Transverse colon (tissue), 4 donors: ENCODE results near the gene COG2. TPM values are rescaled to one million over a fixed set of nuclear protein-coding genes. Genes with fewer than 3 reads are reported as not detected.

ENCODE experiments used
- DNase-seq: peaks from one replicate; pipeline ENCODE4 v3.0.0-alpha.2; 2019
- H3K27ac ChIP-seq, 4 donors: fragments of 200-600 bp; sonication (generic); 2 replicates each; pipeline ENCODE4 v1.5.1; 2016 to 2018; ENCODE audit warnings: inconsistent platforms in 4 of 4
- H3K27me3 ChIP-seq: fragments of 200-600 bp; sonication (generic); 2 replicates; pipeline ENCODE4 v1.5.1; 2017; ENCODE audit warnings: inconsistent platforms
- H3K36me3 ChIP-seq, 4 donors: fragments of 200-600 bp; sonication (generic); 2 replicates each; pipeline ENCODE4 v1.5.1; 2017 to 2019; ENCODE audit warnings: inconsistent platforms in 4 of 4
- H3K4me1 ChIP-seq, 4 donors: fragments of 200-600 bp; sonication (generic); 2 replicates each; pipeline ENCODE4 v1.5.1; 2017 to 2020; ENCODE audit warnings: inconsistent platforms in 4 of 4
- H3K4me3 ChIP-seq, 4 donors: fragments of 200-600 bp; sonication (generic); 1 replicate in 1 of 4; 2 replicates in 3 of 4; pipeline versions ENCODE4 v1.5.1 to v1.6.1; 2017 to 2019; ENCODE audit warnings: inconsistent platforms in 4 of 4
- H3K9me3 ChIP-seq, 2 donors: fragments of 200-600 bp; sonication (generic); 2 replicates each; pipeline ENCODE4 v1.5.1; 2017 to 2019; ENCODE audit warnings: inconsistent platforms in 2 of 2
- CTCF ChIP-seq, 5 experiments: fragments of 200-600 bp in 3 of 5; fragments of 450-650 bp in 2 of 5; sonication (generic) in 3 of 5; IDR thresholded peaks; 1 replicate in 2 of 5; 2 replicates in 3 of 5; pipeline ENCODE4 v1.5.1; 2016 to 2017; ENCODE audit warnings: antibody characterized with exemption in 5 of 5, inconsistent platforms in 3 of 5, mild to moderate bottlenecking in 2 of 5, moderate library complexity in 1 of 5
- EP300 ChIP-seq: sonication (generic); formaldehyde crosslinking; IDR thresholded peaks from one replicate; pipeline ENCODE4 v1.6.1; 2017; ENCODE audit warnings: antibody characterized with exemption, low read depth
- POLR2A ChIP-seq: fragments of 450-650 bp; IDR thresholded peaks from one replicate; pipeline ENCODE4 v1.6.1; 2016; ENCODE audit warnings: antibody characterized with exemption, mild to moderate bottlenecking, moderate library complexity
- POLR2AphosphoS5 ChIP-seq, 3 donors: sonication (generic); formaldehyde crosslinking; IDR thresholded peaks; one replicate each; pipeline ENCODE4 v1.6.1; 2016; ENCODE audit warnings: antibody characterized with exemption in 3 of 3
- WGBS, 2 donors: methylation state at CpG; one replicate each; pipeline ENCODE4 v1.1.5; 2018; ENCODE audit warnings: low coverage in 1 of 2; 5-methylcytosine and 5-hydroxymethylcytosine counted together
- in situ Hi-C, 4 donors: fragments of 200-750 bp; cut with MboI; loops; one replicate each; pipeline versions ENCODE4 v1.15.0 to v1.15.1; 2017; ENCODE audit warnings: low sequenced_read_pairs in 3 of 4, low pct_ligation_motif_present in 1 of 4, low pct_unique_long_range_greater_than_20kb in 1 of 4
- intact Hi-C: fragments of 100-400 bp; cut with DNase I; formaldehyde crosslinking; loops from one replicate; pipeline ENCODE4 v1.15.1; 2023; ENCODE audit warnings: low total_unique reads
- total RNA-seq, 4 donors: library from RNA; depleted of rRNA; stranded (reverse); fragments of >200 nt; gene quantifications; one replicate each; pipeline ENCODE4 v1.1.0, GENCODE V29; 2016

Gene COG2
- total RNA-seq, 4 donors from 2014 or later = 14.3 to 43.3 (median 29.2) TPM

- no peak for DNase-seq
- in situ Hi-C loops (no loop called here), intact Hi-C loops (no loop called here)
- H3K9me3 ChIP-seq = no peaks in the 10 kb centered on the region
- TF ChIP-seq POLR2AphosphoS5 (IDR thresholded peaks at IDR 0.05) = no peak
- TF ChIP-seq EP300 = no peak
- no peak for TF ChIP-seq CTCF (IDR thresholded peaks at IDR 0.05)
- TF ChIP-seq POLR2A = no peak
- no peaks in the 10 kb centered on the region for H3K36me3 ChIP-seq
- WGBS, 2 donors = 80 to 94% methylated on average over 1 of the region's 1 CpG
- H3K27me3 ChIP-seq = no peaks in the 10 kb centered on the region
- no peaks in the 10 kb centered on the region for H3K4me1 ChIP-seq
- H3K4me3 ChIP-seq = no peak overlapping the region
- H3K27ac ChIP-seq = no peak overlapping the region
These were observed 57.4 kb downstream of the COG2 start for GRCh38 chr1:230699716-230700115.

DNA sequence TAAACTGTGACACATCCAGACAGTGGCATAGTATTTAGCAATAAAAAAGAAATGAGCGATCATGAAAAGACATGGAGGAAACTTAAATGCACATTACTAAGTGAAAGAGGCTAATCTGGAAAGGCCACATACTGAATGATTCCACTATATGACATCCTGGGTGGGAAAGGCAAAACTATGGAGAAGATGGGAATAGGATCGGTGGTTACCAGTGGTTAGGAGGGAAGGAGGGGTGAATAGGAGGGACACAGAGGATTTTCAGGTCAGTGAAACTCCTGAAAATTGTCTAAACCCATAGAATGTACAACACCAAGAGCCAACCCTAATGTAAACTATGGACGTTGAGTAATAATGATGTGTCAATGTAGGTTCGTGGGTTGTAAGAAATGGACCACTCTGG is 57.9 kb downstream of the COG2 start:
- no peak for TF ChIP-seq POLR2AphosphoS5 (IDR thresholded peaks at IDR 0.05)
- no peak for TF ChIP-seq CTCF (IDR thresholded peaks at IDR 0.05)
- TF ChIP-seq EP300 = no peak
- no peak for TF ChIP-seq POLR2A
- no peaks in the 10 kb centered on the region for H3K9me3 ChIP-seq
- H3K27me3 ChIP-seq = no peaks in the 10 kb centered on the region
- in situ Hi-C loops = no loop called here
- H3K36me3 ChIP-seq = no peaks in the 10 kb centered on the region
- intact Hi-C loops = no loop called here
- H3K4me1 ChIP-seq = no peaks in the 10 kb centered on the region
- WGBS, 2 donors = 77 to 79% methylated on average over 4 of the region's 4 CpGs
- DNase-seq = no peak
- H3K4me3 ChIP-seq = no peak overlapping the region
- no peak overlapping the region for H3K27ac ChIP-seq

- H3K9me3 ChIP-seq = no peaks in the 10 kb centered on the region
- no peak overlapping the region for H3K4me3 ChIP-seq
- H3K27ac ChIP-seq = no peak overlapping the region
- intact Hi-C loops = no loop called here
- H3K27me3 ChIP-seq = no peaks in the 10 kb centered on the region
- no peak for DNase-seq
- in situ Hi-C loops = no loop called here
- WGBS, 2 donors = 88% methylated on average over 17 of the region's 17 CpGs; no CpG with 5 or more reads in 1 of the 2 donors
- H3K36me3 ChIP-seq = no peaks in the 10 kb centered on the region
- no peak for TF ChIP-seq EP300
- no peak for TF ChIP-seq CTCF (IDR thresholded peaks at IDR 0.05)
- no peak for TF ChIP-seq POLR2AphosphoS5 (IDR thresholded peaks at IDR 0.05)
- no peak for TF ChIP-seq POLR2A
- no peaks in the 10 kb centered on the region for H3K4me1 ChIP-seq
These were observed 59.2 kb downstream of the COG2 start for GRCh38 chr1:230701434-230701833.

GRCh38 chr1:230701895-230702768 is 59.9 kb downstream of the COG2 start:
- H3K9me3 ChIP-seq = no peaks in the 10 kb centered on the region
- no peaks in the 10 kb centered on the region for H3K36me3 ChIP-seq
- intact Hi-C loops = no loop called here
- WGBS, 2 donors = 80 to 87% methylated on average over 11 to 19 of the region's 19 CpGs
- H3K27me3 ChIP-seq = no peaks in the 10 kb centered on the region
- in situ Hi-C loops = no loop called here
- H3K27ac ChIP-seq = no peak overlapping the region
- no peak for DNase-seq
- TF ChIP-seq EP300 (no peak), POLR2AphosphoS5 (IDR thresholded peaks at IDR 0.05) (no peak), CTCF (IDR thresholded peaks at IDR 0.05) (no peak), POLR2A (no peak)
- H3K4me1 ChIP-seq = no peaks in the 10 kb centered on the region
- no peak overlapping the region for H3K4me3 ChIP-seq
